ENCODE data around the gene SLC7A7. TPM values are rescaled to one million over a fixed set of nuclear protein-coding genes. Genes with fewer than 3 reads are reported as not detected.
A peak's percentile ranks its signal among the peaks of the same experiment; 100 is the strongest.

Gene SLC7A7
- total RNA-seq, 1 donor from 2014 or later = 0.79 TPM

GRCh38 chr14:22769369-22769768 lies 45.9 kb downstream of the SLC7A7 start:
- Histone ChIP-seq H3K4me3 (ENCODE audit: low read depth, low read length) (no peak overlapping the region), H3K27me3 (ENCODE audit: control insufficient read depth, insufficient read depth, low read length) (no peaks in the 10 kb centered on the region), H3K36me3 (ENCODE audit: control insufficient read depth, insufficient read depth, low read length) (peaks cover 17% of the 10 kb centered on the region)
- DNase-seq (ENCODE audit: low read depth) (no peak), FAIRE-seq (no peak)
- TF ChIP-seq CTCF (IDR thresholded peaks at IDR 0.05; ENCODE audit: insufficient read depth, low read length, severe bottlenecking) = no peak

- Histone ChIP-seq H3K4me3 (ENCODE audit: low read depth, low read length) (no peak overlapping the region), H3K27me3 (ENCODE audit: control insufficient read depth, insufficient read depth, low read length) (no peaks in the 10 kb centered on the region), H3K36me3 (ENCODE audit: control insufficient read depth, insufficient read depth, low read length) (peaks cover 17% of the 10 kb centered on the region)
- TF ChIP-seq CTCF (IDR thresholded peaks at IDR 0.05; ENCODE audit: insufficient read depth, low read length, severe bottlenecking) = no peak
- no peak for DNase-seq (ENCODE audit: low read depth)
- FAIRE-seq = no peak
Observed at GRCh38 chr14:22768947-22769346, 46.3 kb downstream of the SLC7A7 start.

- no peak for TF ChIP-seq CTCF (IDR thresholded peaks at IDR 0.05; ENCODE audit: insufficient read depth, low read length, severe bottlenecking)
- no peak for FAIRE-seq
Observed at GRCh38 chr14:22767323-22767589, 48.0 kb downstream of the SLC7A7 start.

GRCh38 chr14:22766457-22767322 lies 48.5 kb downstream of the SLC7A7 start, which contains the start of gene OXA1L:
TSS of gene OXA1L (plus strand) at chr14:22766688. CDS start at chr14:22766702, 14 bp downstream.
- TF ChIP-seq CTCF (IDR thresholded peaks at IDR 0.05; ENCODE audit: insufficient read depth, low read length, severe bottlenecking) = no peak
- Histone ChIP-seq H3K4me3 (ENCODE audit: low read depth, low read length) (peak within 1 kb of the TSS; percentile 69), H3K27me3 (ENCODE audit: control insufficient read depth, insufficient read depth, low read length) (no peaks in the 10 kb centered on the region), H3K36me3 (ENCODE audit: control insufficient read depth, insufficient read depth, low read length) (peaks cover 17% of the 10 kb centered on the region)
- DNase-seq (ENCODE audit: low read depth) (peak; percentile 94), FAIRE-seq (no peak)

More at GRCh38 chr14:22767323-22767589, 48.0 kb downstream of the SLC7A7 start:
- H3K4me3 ChIP-seq (ENCODE audit: low read depth, low read length) = peak overlapping the region; percentile 69
- no peak for DNase-seq (ENCODE audit: low read depth)
- no peaks in the 10 kb centered on the region for H3K27me3 ChIP-seq (ENCODE audit: control insufficient read depth, insufficient read depth, low read length)
- peaks cover 17% of the 10 kb centered on the region for H3K36me3 ChIP-seq (ENCODE audit: control insufficient read depth, insufficient read depth, low read length)

- FAIRE-seq = no peak
- DNase-seq (ENCODE audit: low read depth) = no peak
- Histone ChIP-seq H3K36me3 (ENCODE audit: control insufficient read depth, insufficient read depth, low read length) (peaks cover 4% of the 10 kb centered on the region), H3K27me3 (ENCODE audit: control insufficient read depth, insufficient read depth, low read length) (no peaks in the 10 kb centered on the region), H3K4me3 (ENCODE audit: low read depth, low read length) (no peak overlapping the region)
- TF ChIP-seq CTCF (IDR thresholded peaks at IDR 0.05; ENCODE audit: insufficient read depth, low read length, severe bottlenecking) = no peak
Observed at GRCh38 chr14:22764382-22764781, 50.9 kb downstream of the SLC7A7 start.

Measured in bronchial epithelial cell (primary cell).